SK-N-MC (cell line): ENCODE measurements around the gene EXOC3L4.
"Not testable (repeated sequence)": the region's sequence is repeated elsewhere in the genome, so short reads cannot be mapped to it uniquely, and the experiment has no call there.

Experiments
- DNase-seq: peaks from one replicate; pipeline ENCODE4 v3.0.0-alpha.2; 2011; ENCODE audit warnings: low read depth, low spot score
- H3K27ac ChIP-seq: fragments of 200-600 bp; sonication (generic); 2 replicates; pipeline ENCODE4 v1.5.1; 2016; ENCODE audit warnings: mixed run types
- H3K36me3 ChIP-seq: fragments of 200-600 bp; sonication (generic); 2 replicates; pipeline ENCODE4 v1.6.1; 2017; ENCODE audit warnings: antibody characterized with exemption, low read length, mixed read lengths; ENCODE audit not compliant: insufficient read depth
- H3K4me3 ChIP-seq: fragments of 200-600 bp; sonication (generic); 2 replicates; pipeline ENCODE4 v1.5.1; 2016
- H3K9ac ChIP-seq: fragments of 200-600 bp; sonication (generic); 2 replicates; pipeline ENCODE4 v1.8.0; 2017; ENCODE audit warnings: mixed run types, mixed read lengths; ENCODE audit not compliant: insufficient read length
- H3K9me3 ChIP-seq: fragments of 200-600 bp; sonication (generic); 2 replicates; pipeline ENCODE4 v1.6.1; 2017; ENCODE audit warnings: low read depth, mild to moderate bottlenecking, antibody characterized with exemption, low read length, moderate library complexity, mixed read lengths
- EZH2 ChIP-seq: fragments of 200-600 bp; sonication (generic); IDR thresholded peaks from one replicate; pipeline ENCODE4 v1.6.1; 2017; ENCODE audit warnings: antibody characterized with exemption
- FOXP2 ChIP-seq: optimal IDR thresholded peaks from 2 replicates; pipeline ENCODE3; 2011; ENCODE audit warnings: mild to moderate bottlenecking, moderate library complexity; ENCODE audit not compliant: insufficient read depth; ENCODE audit errors: extremely low read length, control extremely low read depth
- POLR2AphosphoS5 ChIP-seq: IDR thresholded peaks from 2 replicates; pipeline ENCODE4 v1.6.1; 2012; ENCODE audit warnings: mild to moderate bottlenecking, low read depth, low read length, borderline replicate concordance

EXOC3L4 gene

GRCh38 chr14:103113774-103114173 lies 19.2 kb downstream of the EXOC3L4 start:
- no peak for TF ChIP-seq POLR2AphosphoS5
- TF ChIP-seq EZH2 = no peak
- TF ChIP-seq FOXP2 = no peak
- no peak for DNase-seq
- H3K27ac ChIP-seq = no peak overlapping the region
- no peak overlapping the region for H3K9ac ChIP-seq
- no peak overlapping the region for H3K4me3 ChIP-seq
- no peaks in the 10 kb centered on the region for H3K36me3 ChIP-seq
- H3K9me3 ChIP-seq = no peaks in the 10 kb centered on the region

- not testable (repeated sequence) for H3K4me3 ChIP-seq, DNase-seq, H3K27ac ChIP-seq, H3K9ac ChIP-seq, H3K36me3 ChIP-seq, H3K9me3 ChIP-seq
Observed at GRCh38 chr14:103115086-103115679, 20.7 kb downstream of the EXOC3L4 start.

GRCh38 chr14:103115845-103116572 lies 21.5 kb downstream of the EXOC3L4 start:
- no peaks in the 10 kb centered on the region for H3K9me3 ChIP-seq
- no peak overlapping the region for H3K9ac ChIP-seq
- no peak overlapping the region for H3K27ac ChIP-seq
- no peak overlapping the region for H3K4me3 ChIP-seq
- TF ChIP-seq POLR2AphosphoS5 (no peak), EZH2 (no peak), FOXP2 (no peak)
- H3K36me3 ChIP-seq = no peaks in the 10 kb centered on the region
- DNase-seq = no peak

- H3K27ac ChIP-seq = no peak overlapping the region
- no peaks in the 10 kb centered on the region for H3K36me3 ChIP-seq
- H3K4me3 ChIP-seq = no peak overlapping the region
- no peaks in the 10 kb centered on the region for H3K9me3 ChIP-seq
- no peak for DNase-seq
- no peak overlapping the region for H3K9ac ChIP-seq
- TF ChIP-seq EZH2 (no peak), FOXP2 (no peak), POLR2AphosphoS5 (no peak)
Observed at GRCh38 chr14:103116636-103117035, 22.1 kb downstream of the EXOC3L4 start.

GRCh38 chr14:103117499-103117898 lies 23.0 kb downstream of the EXOC3L4 start:
- not testable (repeated sequence) for H3K9ac ChIP-seq, H3K36me3 ChIP-seq, H3K27ac ChIP-seq, DNase-seq, H3K9me3 ChIP-seq, H3K4me3 ChIP-seq

GRCh38 chr14:103118018-103118662 lies 23.6 kb downstream of the EXOC3L4 start:
- H3K36me3 ChIP-seq = no peaks in the 10 kb centered on the region
- H3K9ac ChIP-seq = no peak overlapping the region

GRCh38 chr14:103118663-103119404 lies 24.3 kb downstream of the EXOC3L4 start:
- Histone ChIP-seq H3K9me3 (no peaks in the 10 kb centered on the region), H3K9ac (no peak overlapping the region), H3K36me3 (no peaks in the 10 kb centered on the region), H3K27ac (no peak overlapping the region), H3K4me3 (no peak overlapping the region)
- no peak for DNase-seq
- TF ChIP-seq FOXP2 (no peak), POLR2AphosphoS5 (no peak), EZH2 (no peak)

More at GRCh38 chr14:103118018-103118662, 23.6 kb downstream of the EXOC3L4 start:
- Histone ChIP-seq H3K9me3 (no peaks in the 10 kb centered on the region), H3K4me3 (no peak overlapping the region), H3K27ac (no peak overlapping the region)
- no peak for TF ChIP-seq EZH2
- TF ChIP-seq FOXP2 = no peak
- no peak for TF ChIP-seq POLR2AphosphoS5
- no peak for DNase-seq

- not testable (repeated sequence) for DNase-seq, H3K9ac ChIP-seq, H3K9me3 ChIP-seq, H3K36me3 ChIP-seq, H3K27ac ChIP-seq, H3K4me3 ChIP-seq
Observed at GRCh38 chr14:103119527-103119926, 25.0 kb downstream of the EXOC3L4 start.
